OCI-LY1 (cell line): Measurements from ENCODE around the gene MSX1.

Source experiments
- H2AFZ ChIP-seq: fragments of 200-600 bp; sonication (generic), shearing (Covaris generic); 2 replicates; pipeline ENCODE4 v1.6.0; 2014; ENCODE audit warnings: antibody characterized with exemption, mild to moderate bottlenecking, low read length
- H3F3A ChIP-seq: fragments of 200-600 bp; sonication (generic), shearing (Covaris generic); 2 replicates; pipeline ENCODE4 v1.6.0; 2014; ENCODE audit warnings: mild to moderate bottlenecking, antibody characterized with exemption, low read length, moderate library complexity; ENCODE audit not compliant: insufficient read depth
- H3K27ac ChIP-seq: fragments of 200-600 bp; sonication (generic); 2 replicates; pipeline ENCODE4 v1.5.1; 2014; ENCODE audit warnings: low read length, mixed run types, mild to moderate bottlenecking, low read depth; ENCODE audit not compliant: poor library complexity, severe bottlenecking
- H3K27me3 ChIP-seq: fragments of 200-600 bp; sonication (generic); 2 replicates; pipeline ENCODE4 v1.6.0; 2014; ENCODE audit warnings: antibody characterized with exemption, mild to moderate bottlenecking, low read length, moderate library complexity; ENCODE audit not compliant: insufficient read depth
- H3K36me3 ChIP-seq: fragments of 200-600 bp; sonication (generic); 2 replicates; pipeline ENCODE4 v1.6.1; 2014; ENCODE audit warnings: mild to moderate bottlenecking, antibody characterized with exemption, low read length, moderate library complexity, mixed read lengths; ENCODE audit not compliant: insufficient read depth
- H3K4me1 ChIP-seq: fragments of 200-600 bp; sonication (generic); 2 replicates; pipeline ENCODE4 v1.5.1; 2014; ENCODE audit warnings: mild to moderate bottlenecking, low read length, moderate library complexity; ENCODE audit not compliant: insufficient read depth, severe bottlenecking
- H3K4me2 ChIP-seq: fragments of 200-600 bp; sonication (generic), shearing (Covaris generic); 2 replicates; pipeline ENCODE4 v1.6.1; 2014; ENCODE audit warnings: low read length
- H3K4me3 ChIP-seq: fragments of 200-600 bp; sonication (generic); 2 replicates; pipeline ENCODE4 v1.5.1; 2014; ENCODE audit warnings: low read length, low read depth, mild to moderate bottlenecking, mixed read lengths; ENCODE audit not compliant: poor library complexity, severe bottlenecking
- H3K79me2 ChIP-seq: fragments of 200-600 bp; shearing (Covaris generic); 2 replicates; pipeline ENCODE4 v1.6.1; 2016; ENCODE audit warnings: mixed run types, low read length, mixed read lengths; ENCODE audit not compliant: insufficient read depth
- H3K9ac ChIP-seq: fragments of 200-600 bp; sonication (generic), shearing (Covaris generic); 2 replicates; pipeline ENCODE4 v1.6.1; 2014; ENCODE audit warnings: mild to moderate bottlenecking, low read length, mixed read lengths
- H3K9me2 ChIP-seq: fragments of 200-600 bp; sonication (generic), shearing (Covaris generic); 2 replicates; pipeline ENCODE4 v1.6.1; 2014; ENCODE audit warnings: low read depth, mild to moderate bottlenecking, low read length, mixed read lengths
- H3K9me3 ChIP-seq: fragments of 200-600 bp; shearing (Covaris generic); 2 replicates; pipeline ENCODE4 v1.6.1; 2014; ENCODE audit warnings: low read length, mixed read lengths
- H4K20me1 ChIP-seq: fragments of 200-600 bp; sonication (generic), shearing (Covaris generic); 2 replicates; pipeline ENCODE4 v1.6.0; 2016; ENCODE audit warnings: mild to moderate bottlenecking, low read length; ENCODE audit not compliant: insufficient read depth
- EZH2 ChIP-seq: fragments of 200-600 bp; sonication (generic), shearing (Covaris generic); IDR thresholded peaks from 2 replicates; pipeline ENCODE4 v1.8.0; 2017; ENCODE audit warnings: borderline replicate concordance, mixed run types, mild to moderate bottlenecking, antibody characterized with exemption, low read length, moderate library complexity, mixed read lengths
- TF ChIP-seq, protein P1 (sequence below): fragments of 200-600 bp; sonication (generic), shearing (Covaris generic); IDR thresholded peaks from 2 replicates; pipeline ENCODE4 v1.5.1; 2017; ENCODE audit warnings: mild to moderate bottlenecking, antibody characterized with exemption, low read length, moderate library complexity, mixed read lengths

Gene MSX1

DNA sequence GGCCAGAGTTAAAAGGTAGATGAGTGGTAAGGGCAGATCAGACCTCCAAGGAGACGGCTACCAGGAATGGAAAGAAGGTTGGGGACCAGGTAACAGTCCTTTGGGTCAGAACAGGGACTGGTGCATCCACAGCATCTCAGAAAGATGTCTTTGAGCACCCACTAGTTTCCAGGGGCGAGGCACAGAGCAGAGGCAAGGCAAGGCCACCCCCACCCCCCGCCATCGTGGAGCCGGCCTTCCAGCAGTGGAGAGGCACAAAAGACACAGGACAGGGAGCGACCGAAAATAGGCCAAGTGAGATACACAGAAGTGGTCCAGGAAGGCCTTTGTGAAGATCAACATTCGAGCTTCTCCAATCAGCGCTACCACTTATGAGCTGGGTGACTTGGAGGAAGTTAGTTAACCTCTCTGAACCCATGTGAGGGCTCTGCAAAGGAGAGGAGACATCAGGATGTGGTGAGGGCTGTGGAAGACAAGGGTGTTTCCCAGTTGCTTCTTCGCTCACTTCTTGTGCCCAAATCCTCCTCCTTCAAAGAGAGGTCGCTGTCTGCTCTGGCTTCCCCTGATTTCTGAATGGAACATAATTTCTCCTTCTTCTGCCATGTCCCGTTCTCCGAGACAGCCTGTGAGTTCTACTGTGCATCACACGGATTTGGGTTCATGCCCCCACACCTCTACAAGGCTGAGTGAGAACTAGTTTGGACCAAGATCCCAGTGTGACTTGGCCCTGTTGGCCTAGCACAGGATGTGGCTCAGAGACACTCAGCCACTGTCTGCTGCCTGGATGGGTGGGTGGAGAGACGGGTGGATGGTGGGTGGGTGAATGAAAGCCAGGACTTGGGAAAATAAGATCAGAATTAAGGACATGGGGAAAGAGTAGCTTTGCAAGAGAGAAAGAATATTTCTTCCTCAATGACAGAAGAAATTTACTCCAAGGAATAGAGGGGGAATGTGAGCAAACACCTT is 16.7 kb upstream of the MSX1 start:
- Histone ChIP-seq H3F3A (no peaks in the 10 kb centered on the region), H3K9me2 (no peaks in the 10 kb centered on the region), H4K20me1 (no peaks in the 10 kb centered on the region), H3K4me2 (no peak overlapping the region), H2AFZ (no peak overlapping the region), H3K36me3 (no peaks in the 10 kb centered on the region), H3K4me1 (no peaks in the 10 kb centered on the region), H3K9me3 (no peaks in the 10 kb centered on the region), H3K27ac (no peak overlapping the region), H3K4me3 (no peak overlapping the region), H3K79me2 (no peaks in the 10 kb centered on the region), H3K27me3 (no peaks in the 10 kb centered on the region), H3K9ac (no peak overlapping the region)
- TF ChIP-seq EZH2, result no peak
- TF ChIP-seq, protein P1, sequence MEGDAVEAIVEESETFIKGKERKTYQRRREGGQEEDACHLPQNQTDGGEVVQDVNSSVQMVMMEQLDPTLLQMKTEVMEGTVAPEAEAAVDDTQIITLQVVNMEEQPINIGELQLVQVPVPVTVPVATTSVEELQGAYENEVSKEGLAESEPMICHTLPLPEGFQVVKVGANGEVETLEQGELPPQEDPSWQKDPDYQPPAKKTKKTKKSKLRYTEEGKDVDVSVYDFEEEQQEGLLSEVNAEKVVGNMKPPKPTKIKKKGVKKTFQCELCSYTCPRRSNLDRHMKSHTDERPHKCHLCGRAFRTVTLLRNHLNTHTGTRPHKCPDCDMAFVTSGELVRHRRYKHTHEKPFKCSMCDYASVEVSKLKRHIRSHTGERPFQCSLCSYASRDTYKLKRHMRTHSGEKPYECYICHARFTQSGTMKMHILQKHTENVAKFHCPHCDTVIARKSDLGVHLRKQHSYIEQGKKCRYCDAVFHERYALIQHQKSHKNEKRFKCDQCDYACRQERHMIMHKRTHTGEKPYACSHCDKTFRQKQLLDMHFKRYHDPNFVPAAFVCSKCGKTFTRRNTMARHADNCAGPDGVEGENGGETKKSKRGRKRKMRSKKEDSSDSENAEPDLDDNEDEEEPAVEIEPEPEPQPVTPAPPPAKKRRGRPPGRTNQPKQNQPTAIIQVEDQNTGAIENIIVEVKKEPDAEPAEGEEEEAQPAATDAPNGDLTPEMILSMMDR, result no peak

DNA sequence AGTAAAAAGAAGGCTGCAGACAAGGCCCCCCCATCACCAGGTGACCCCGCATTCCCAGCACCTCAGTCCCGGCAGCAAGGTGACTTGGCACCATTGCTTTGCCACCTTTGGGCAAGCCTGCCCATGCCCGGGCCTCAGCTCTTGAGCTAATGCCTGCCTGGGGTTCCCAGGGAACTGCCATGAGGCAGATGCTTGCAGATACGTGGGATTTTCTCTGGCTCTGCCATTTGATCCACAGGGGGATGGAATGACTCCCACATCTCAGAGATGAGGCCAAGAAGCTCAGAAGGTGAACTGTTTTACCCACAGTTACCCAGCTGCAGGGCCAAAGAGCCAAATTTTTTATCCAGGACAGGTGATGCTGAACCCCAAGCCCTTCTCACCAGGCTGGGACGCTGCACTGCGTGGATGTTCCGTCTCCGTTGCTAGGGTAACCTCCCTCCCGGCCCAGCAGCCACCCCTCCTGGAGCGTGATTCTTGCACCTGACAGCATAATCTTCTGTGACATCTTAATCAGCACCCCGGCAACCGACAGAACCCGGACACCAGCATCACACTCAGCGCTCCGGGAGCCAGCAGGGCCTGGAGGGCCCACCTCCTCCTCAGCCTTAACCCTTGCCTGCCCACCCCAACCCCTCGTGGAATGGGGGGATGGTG is 15.7 kb upstream of the MSX1 start:
- no peaks in the 10 kb centered on the region for H3K9me3 ChIP-seq
- no peaks in the 10 kb centered on the region for H3K36me3 ChIP-seq
- H4K20me1 ChIP-seq, result no peaks in the 10 kb centered on the region
- TF ChIP-seq, protein P1, result no peak
- no peak for TF ChIP-seq EZH2
- H3K79me2 ChIP-seq, result no peaks in the 10 kb centered on the region
- no peak overlapping the region for H3K4me3 ChIP-seq
- no peak overlapping the region for H2AFZ ChIP-seq
- H3K4me1 ChIP-seq, result no peaks in the 10 kb centered on the region
- H3K9ac ChIP-seq, result no peak overlapping the region
- H3F3A ChIP-seq, result no peaks in the 10 kb centered on the region
- H3K27me3 ChIP-seq, result no peaks in the 10 kb centered on the region
- H3K27ac ChIP-seq, result no peak overlapping the region
- no peak overlapping the region for H3K4me2 ChIP-seq
- no peaks in the 10 kb centered on the region for H3K9me2 ChIP-seq

DNA sequence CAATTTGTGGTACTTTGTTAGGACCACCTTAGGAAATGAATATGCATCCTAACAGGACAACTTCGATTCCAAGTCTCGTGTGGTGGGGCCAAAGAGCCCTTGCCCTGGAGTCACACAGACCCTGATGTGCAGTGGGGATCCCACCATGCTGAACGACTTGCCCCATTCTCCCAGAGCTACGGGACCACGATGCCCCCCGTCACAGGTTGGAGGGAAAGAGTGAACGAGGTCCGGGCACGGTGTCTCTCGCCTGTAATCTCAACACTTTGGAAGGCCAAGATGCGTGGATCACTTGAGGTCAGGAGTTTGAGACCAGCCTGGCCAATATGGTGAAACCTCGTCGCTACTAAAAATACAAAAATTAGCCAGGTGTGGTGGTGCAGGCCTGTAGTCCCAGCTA is 14.4 kb upstream of the MSX1 start:
- H3F3A ChIP-seq, result no peaks in the 10 kb centered on the region
- no peaks in the 10 kb centered on the region for H4K20me1 ChIP-seq
- H3K9ac ChIP-seq, result no peak overlapping the region
- no peaks in the 10 kb centered on the region for H3K9me3 ChIP-seq
- no peak overlapping the region for H3K4me2 ChIP-seq
- H3K79me2 ChIP-seq, result no peaks in the 10 kb centered on the region
- H3K4me1 ChIP-seq, result no peaks in the 10 kb centered on the region
- no peak overlapping the region for H3K27ac ChIP-seq
- no peak for TF ChIP-seq EZH2
- TF ChIP-seq, protein P1, result no peak
- no peak overlapping the region for H3K4me3 ChIP-seq
- no peaks in the 10 kb centered on the region for H3K9me2 ChIP-seq
- H2AFZ ChIP-seq, result no peak overlapping the region
- no peaks in the 10 kb centered on the region for H3K36me3 ChIP-seq
- no peaks in the 10 kb centered on the region for H3K27me3 ChIP-seq
